SK-N-SH (cell line): ENCODE data around the gene TEAD2.

Experiments
- CHD2 ChIP-seq: fragments of 150-350 bp; IDR thresholded peaks from 2 replicates; pipeline ENCODE4 v1.6.1; 2018; ENCODE audit warnings: low read length; ENCODE audit not compliant: partially characterized antibody
- EP300 ChIP-seq, 2 experiments: IDR thresholded peaks; 2 replicates each; pipeline versions ENCODE4 v1.4.0 to v1.6.1; 2012; ENCODE audit warnings: borderline replicate concordance in 1 of 2, low read depth in 1 of 2, low read length in 1 of 2
- EZH2phosphoT487 ChIP-seq: fragments of 200-600 bp; sonication (generic); IDR thresholded peaks from 2 replicates; pipeline ENCODE4 v1.6.1; 2017; ENCODE audit warnings: low read depth, mixed run types, mild to moderate bottlenecking, antibody characterized with exemption, moderate library complexity, borderline replicate concordance
- JUND ChIP-seq: IDR thresholded peaks from 2 replicates; pipeline ENCODE4 v1.4.0; 2012
- MEF2A ChIP-seq: IDR thresholded peaks from 2 replicates; pipeline ENCODE4 v1.4.0; 2012; ENCODE audit warnings: low read depth, borderline replicate concordance
- RAD21 ChIP-seq: IDR thresholded peaks from 2 replicates; pipeline ENCODE4 v1.6.1; 2012; ENCODE audit warnings: mild to moderate bottlenecking, low read length
- SIN3A ChIP-seq: IDR thresholded peaks from 2 replicates; pipeline ENCODE4 v1.6.1; 2012; ENCODE audit warnings: low read depth, mild to moderate bottlenecking, low read length, moderate library complexity, borderline replicate concordance
- SMC3 ChIP-seq: IDR thresholded peaks from 2 replicates; pipeline ENCODE4 v1.6.1; 2012; ENCODE audit warnings: low read depth, low read length, improper control_type of control experiment
- TEAD4 ChIP-seq: IDR thresholded peaks from 2 replicates; pipeline ENCODE4 v1.4.0; 2012; ENCODE audit warnings: mild to moderate bottlenecking, borderline replicate concordance; ENCODE audit not compliant: insufficient read depth
- YY1 ChIP-seq: IDR thresholded peaks from 2 replicates; pipeline ENCODE4 v1.4.0; 2012; ENCODE audit warnings: low read depth, mild to moderate bottlenecking
- TF ChIP-seq, protein P1 (sequence below): fragments of 200-600 bp; sonication (generic); IDR thresholded peaks from 2 replicates; pipeline ENCODE4 v1.6.1; 2017; ENCODE audit warnings: antibody characterized with exemption, mild to moderate bottlenecking, moderate library complexity
- TF ChIP-seq, protein P2 (sequence below): IDR thresholded peaks from 2 replicates; pipeline ENCODE4 v1.4.0; 2012; ENCODE audit warnings: low read depth
- TF ChIP-seq, protein P3 (sequence below): fragments of 150-350 bp; IDR thresholded peaks from 2 replicates; pipeline ENCODE4 v1.6.1; 2017; ENCODE audit warnings: antibody characterized with exemption, low read length, low read depth, borderline replicate concordance

DNA sequence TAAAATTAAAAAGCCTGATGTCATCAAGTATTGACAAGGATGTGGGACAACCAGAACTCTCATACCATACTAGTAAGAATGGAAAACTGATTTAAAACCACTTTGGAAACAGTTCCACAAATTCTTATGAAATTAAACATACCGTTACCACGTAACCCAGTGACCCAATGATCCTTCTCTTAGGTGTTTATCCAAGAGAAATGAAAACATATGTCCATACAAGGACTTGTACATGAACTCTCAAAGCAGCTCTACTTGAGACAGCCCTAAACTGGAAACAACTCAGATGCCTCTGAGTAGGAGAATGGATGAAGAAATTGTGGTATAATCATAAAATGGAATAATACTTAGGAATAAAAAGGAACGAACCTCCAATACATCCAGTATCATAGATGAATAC lies 64.8 kb downstream of the TEAD2 start:
- TF ChIP-seq EZH2phosphoT487 (no peak), RAD21 (no peak), SMC3 (no peak), EP300 (IDR thresholded peaks at IDR 0.05; ENCODE audit: borderline replicate concordance in 1 of 2, low read depth in 1 of 2, low read length in 1 of 2) (no peak), YY1 (no peak), CHD2 (no peak), JUND (no peak), TEAD4 (no peak), MEF2A (no peak), SIN3A (no peak)
- TF ChIP-seq, protein P1, sequence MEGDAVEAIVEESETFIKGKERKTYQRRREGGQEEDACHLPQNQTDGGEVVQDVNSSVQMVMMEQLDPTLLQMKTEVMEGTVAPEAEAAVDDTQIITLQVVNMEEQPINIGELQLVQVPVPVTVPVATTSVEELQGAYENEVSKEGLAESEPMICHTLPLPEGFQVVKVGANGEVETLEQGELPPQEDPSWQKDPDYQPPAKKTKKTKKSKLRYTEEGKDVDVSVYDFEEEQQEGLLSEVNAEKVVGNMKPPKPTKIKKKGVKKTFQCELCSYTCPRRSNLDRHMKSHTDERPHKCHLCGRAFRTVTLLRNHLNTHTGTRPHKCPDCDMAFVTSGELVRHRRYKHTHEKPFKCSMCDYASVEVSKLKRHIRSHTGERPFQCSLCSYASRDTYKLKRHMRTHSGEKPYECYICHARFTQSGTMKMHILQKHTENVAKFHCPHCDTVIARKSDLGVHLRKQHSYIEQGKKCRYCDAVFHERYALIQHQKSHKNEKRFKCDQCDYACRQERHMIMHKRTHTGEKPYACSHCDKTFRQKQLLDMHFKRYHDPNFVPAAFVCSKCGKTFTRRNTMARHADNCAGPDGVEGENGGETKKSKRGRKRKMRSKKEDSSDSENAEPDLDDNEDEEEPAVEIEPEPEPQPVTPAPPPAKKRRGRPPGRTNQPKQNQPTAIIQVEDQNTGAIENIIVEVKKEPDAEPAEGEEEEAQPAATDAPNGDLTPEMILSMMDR = no peak
- TF ChIP-seq, protein P2, sequence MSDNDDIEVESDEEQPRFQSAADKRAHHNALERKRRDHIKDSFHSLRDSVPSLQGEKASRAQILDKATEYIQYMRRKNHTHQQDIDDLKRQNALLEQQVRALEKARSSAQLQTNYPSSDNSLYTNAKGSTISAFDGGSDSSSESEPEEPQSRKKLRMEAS = no peak
- TF ChIP-seq, protein P3, sequence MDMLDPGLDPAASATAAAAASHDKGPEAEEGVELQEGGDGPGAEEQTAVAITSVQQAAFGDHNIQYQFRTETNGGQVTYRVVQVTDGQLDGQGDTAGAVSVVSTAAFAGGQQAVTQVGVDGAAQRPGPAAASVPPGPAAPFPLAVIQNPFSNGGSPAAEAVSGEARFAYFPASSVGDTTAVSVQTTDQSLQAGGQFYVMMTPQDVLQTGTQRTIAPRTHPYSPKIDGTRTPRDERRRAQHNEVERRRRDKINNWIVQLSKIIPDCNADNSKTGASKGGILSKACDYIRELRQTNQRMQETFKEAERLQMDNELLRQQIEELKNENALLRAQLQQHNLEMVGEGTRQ = no peak
